SK-N-SH treated with all-trans-retinoic acid at 6 μM for 48 hours (cell line): Measurements from ENCODE around the gene LSR.

Experiments used
- ARNTL ChIP-seq: fragments of 450-650 bp; formaldehyde crosslinking; IDR thresholded peaks from 2 replicates; pipeline ENCODE4 v1.5.0; 2020; ENCODE audit warnings: low read depth, mild to moderate bottlenecking, moderate library complexity, borderline replicate concordance
- CSDC2 ChIP-seq: fragments of 250-450 bp; sonication (Bioruptor Pico); IDR thresholded peaks from 2 replicates; pipeline ENCODE4 v1.5.0; 2020; ENCODE audit warnings: mild to moderate bottlenecking, moderate library complexity
- GLIS3 ChIP-seq: fragments of 250-450 bp; sonication (Bioruptor Pico); IDR thresholded peaks from 2 replicates; pipeline ENCODE4 v1.5.0; 2020; ENCODE audit warnings: mild to moderate bottlenecking, moderate library complexity
- ISL1 ChIP-seq: fragments of 250-450 bp; sonication (Bioruptor Pico); IDR thresholded peaks from 2 replicates; pipeline ENCODE4 v2.1.2; 2022; ENCODE audit warnings: mild to moderate bottlenecking, moderate library complexity
- OSR1 ChIP-seq: fragments of 250-450 bp; sonication (Bioruptor Pico); IDR thresholded peaks from 2 replicates; pipeline ENCODE4 v1.8.0; 2022; ENCODE audit warnings: moderate library complexity, mild to moderate bottlenecking, inconsistent platforms
- RARB ChIP-seq: fragments of 250-450 bp; sonication (Bioruptor Pico); IDR thresholded peaks from 2 replicates; pipeline ENCODE4 v1.8.0; 2021; ENCODE audit warnings: mild to moderate bottlenecking, moderate library complexity
- ZFP3 ChIP-seq: fragments of 250-450 bp; sonication (Bioruptor Pico); IDR thresholded peaks from 2 replicates; pipeline ENCODE4 v1.5.0; 2020; ENCODE audit warnings: mild to moderate bottlenecking, moderate library complexity
- ZFP30 ChIP-seq: fragments of 450-650 bp; formaldehyde crosslinking; IDR thresholded peaks from 2 replicates; pipeline ENCODE4 v1.5.0; 2022; ENCODE audit warnings: mild to moderate bottlenecking, moderate library complexity
- ZNF565 ChIP-seq: fragments of 450-650 bp; formaldehyde crosslinking; conservative IDR thresholded peaks from 2 replicates; pipeline ENCODE4 v1.5.0; 2020; ENCODE audit warnings: low read depth, mild to moderate bottlenecking, moderate library complexity
- ZNF70 ChIP-seq: fragments of 450-650 bp; formaldehyde crosslinking; IDR thresholded peaks from 2 replicates; pipeline ENCODE4 v1.5.0; 2020; ENCODE audit warnings: mild to moderate bottlenecking, moderate library complexity
- ZNF8 ChIP-seq: fragments of 450-650 bp; formaldehyde crosslinking; IDR thresholded peaks from 2 replicates; pipeline ENCODE4 v1.5.0; 2020; ENCODE audit warnings: mild to moderate bottlenecking, moderate library complexity
- TF ChIP-seq, protein P1 (sequence below): fragments of 250-450 bp; sonication (Bioruptor Pico); IDR thresholded peaks from 2 replicates; pipeline ENCODE4 v1.8.0; 2020; ENCODE audit warnings: mild to moderate bottlenecking, moderate library complexity, borderline replicate concordance
- TF ChIP-seq, protein P2 (sequence below): fragments of 250-450 bp; sonication (Bioruptor Pico); IDR thresholded peaks from 2 replicates; pipeline ENCODE4 v1.8.0; 2021; ENCODE audit warnings: low read depth, mild to moderate bottlenecking, moderate library complexity, borderline replicate concordance
- TF ChIP-seq, protein P3 (sequence below): fragments of 250-450 bp; sonication (Bioruptor Pico); IDR thresholded peaks from 2 replicates; pipeline ENCODE4 v1.5.1; 2020; ENCODE audit warnings: low read depth, mild to moderate bottlenecking, moderate library complexity

GRCh38 chr19:35300339-35300649 is 51.5 kb downstream of the LSR start:
- TF ChIP-seq, protein P1, sequence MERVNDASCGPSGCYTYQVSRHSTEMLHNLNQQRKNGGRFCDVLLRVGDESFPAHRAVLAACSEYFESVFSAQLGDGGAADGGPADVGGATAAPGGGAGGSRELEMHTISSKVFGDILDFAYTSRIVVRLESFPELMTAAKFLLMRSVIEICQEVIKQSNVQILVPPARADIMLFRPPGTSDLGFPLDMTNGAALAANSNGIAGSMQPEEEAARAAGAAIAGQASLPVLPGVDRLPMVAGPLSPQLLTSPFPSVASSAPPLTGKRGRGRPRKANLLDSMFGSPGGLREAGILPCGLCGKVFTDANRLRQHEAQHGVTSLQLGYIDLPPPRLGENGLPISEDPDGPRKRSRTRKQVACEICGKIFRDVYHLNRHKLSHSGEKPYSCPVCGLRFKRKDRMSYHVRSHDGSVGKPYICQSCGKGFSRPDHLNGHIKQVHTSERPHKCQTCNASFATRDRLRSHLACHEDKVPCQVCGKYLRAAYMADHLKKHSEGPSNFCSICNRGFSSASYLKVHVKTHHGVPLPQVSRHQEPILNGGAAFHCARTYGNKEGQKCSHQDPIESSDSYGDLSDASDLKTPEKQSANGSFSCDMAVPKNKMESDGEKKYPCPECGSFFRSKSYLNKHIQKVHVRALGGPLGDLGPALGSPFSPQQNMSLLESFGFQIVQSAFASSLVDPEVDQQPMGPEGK (CRISPR knock-in tag), result no peak
- TF ChIP-seq ARNTL (CRISPR knock-in tag) (no peak), ZFP30 (CRISPR knock-in tag) (no peak), ISL1 (CRISPR knock-in tag) (no peak), ZNF8 (CRISPR knock-in tag) (no peak), ZNF565 (CRISPR knock-in tag) (no peak), GLIS3 (CRISPR knock-in tag) (no peak), RARB (CRISPR knock-in tag) (no peak), ZNF70 (CRISPR knock-in tag) (no peak), CSDC2 (CRISPR knock-in tag) (no peak), OSR1 (CRISPR knock-in tag) (no peak), ZFP3 (CRISPR knock-in tag) (no peak)
- TF ChIP-seq, protein P2, sequence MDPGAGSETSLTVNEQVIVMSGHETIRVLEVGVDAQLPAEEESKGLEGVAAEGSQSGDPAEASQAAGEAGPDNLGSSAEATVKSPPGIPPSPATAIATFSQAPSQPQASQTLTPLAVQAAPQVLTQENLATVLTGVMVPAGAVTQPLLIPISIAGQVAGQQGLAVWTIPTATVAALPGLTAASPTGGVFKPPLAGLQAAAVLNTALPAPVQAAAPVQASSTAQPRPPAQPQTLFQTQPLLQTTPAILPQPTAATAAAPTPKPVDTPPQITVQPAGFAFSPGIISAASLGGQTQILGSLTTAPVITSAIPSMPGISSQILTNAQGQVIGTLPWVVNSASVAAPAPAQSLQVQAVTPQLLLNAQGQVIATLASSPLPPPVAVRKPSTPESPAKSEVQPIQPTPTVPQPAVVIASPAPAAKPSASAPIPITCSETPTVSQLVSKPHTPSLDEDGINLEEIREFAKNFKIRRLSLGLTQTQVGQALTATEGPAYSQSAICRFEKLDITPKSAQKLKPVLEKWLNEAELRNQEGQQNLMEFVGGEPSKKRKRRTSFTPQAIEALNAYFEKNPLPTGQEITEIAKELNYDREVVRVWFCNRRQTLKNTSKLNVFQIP (CRISPR knock-in tag), result no peak
- TF ChIP-seq, protein P3, sequence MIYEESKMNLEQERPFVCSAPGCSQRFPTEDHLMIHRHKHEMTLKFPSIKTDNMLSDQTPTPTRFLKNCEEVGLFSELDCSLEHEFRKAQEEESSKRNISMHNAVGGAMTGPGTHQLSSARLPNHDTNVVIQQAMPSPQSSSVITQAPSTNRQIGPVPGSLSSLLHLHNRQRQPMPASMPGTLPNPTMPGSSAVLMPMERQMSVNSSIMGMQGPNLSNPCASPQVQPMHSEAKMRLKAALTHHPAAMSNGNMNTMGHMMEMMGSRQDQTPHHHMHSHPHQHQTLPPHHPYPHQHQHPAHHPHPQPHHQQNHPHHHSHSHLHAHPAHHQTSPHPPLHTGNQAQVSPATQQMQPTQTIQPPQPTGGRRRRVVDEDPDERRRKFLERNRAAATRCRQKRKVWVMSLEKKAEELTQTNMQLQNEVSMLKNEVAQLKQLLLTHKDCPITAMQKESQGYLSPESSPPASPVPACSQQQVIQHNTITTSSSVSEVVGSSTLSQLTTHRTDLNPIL (CRISPR knock-in tag), result no peak
